Measurements from ENCODE around the gene ABHD12.

ABHD12 gene

DNA sequence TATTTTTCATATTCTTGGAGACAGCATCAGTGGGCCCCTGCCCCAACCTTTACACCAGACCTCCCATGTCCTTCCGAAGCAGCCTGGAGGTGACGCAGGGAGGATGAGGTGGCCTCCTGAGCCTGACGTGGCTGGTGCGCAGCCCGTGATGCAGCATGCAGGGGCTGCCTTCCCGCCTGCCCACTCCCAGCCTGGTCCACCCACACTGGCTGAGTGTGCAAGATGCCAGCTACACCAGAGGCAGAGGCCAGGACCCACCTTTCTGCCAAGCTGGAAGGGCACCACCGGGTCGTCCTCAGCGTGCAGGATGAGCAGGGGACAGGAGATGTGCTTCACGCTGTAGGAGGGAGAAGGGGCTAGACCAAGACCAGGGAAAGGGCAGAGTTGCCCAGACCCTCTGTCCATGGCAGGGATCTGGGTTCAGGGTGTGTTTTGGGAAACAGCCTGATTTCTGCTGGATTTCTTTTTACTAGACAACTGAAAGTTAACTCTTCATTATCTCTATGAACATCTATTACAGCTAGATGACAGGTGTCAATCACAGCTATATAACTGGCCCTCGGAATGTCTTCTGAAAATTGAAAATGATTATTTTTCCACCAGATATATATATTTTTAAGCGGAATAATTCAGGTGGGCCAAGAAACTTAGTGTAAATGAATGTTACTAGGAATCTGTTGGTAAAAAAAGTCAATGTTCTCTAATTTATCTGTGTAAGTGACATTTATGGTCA is 87.2 kb downstream of the ABHD12 start:
- DNase-seq = no peak

DNA sequence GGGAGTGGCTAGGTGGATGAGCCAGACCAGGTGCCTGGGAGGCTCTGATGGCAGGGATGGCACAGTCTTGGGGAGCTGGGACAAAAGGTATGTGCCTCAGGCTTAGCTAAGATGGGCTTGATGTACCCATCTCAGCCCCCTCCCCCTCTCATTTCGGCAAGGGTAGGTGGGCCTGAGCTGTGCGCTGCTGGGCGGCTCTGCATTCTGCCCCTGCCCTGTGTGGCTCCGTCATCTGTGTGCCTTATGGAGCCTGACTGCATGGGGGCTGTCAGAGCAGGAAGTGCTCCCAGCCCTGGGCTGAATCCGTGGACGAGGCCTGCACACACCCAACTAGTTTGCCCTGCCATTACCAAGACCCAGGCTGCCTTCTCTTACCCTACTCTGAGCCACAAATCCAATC is 88.0 kb downstream of the ABHD12 start:
- DNase-seq = no peak

DNA sequence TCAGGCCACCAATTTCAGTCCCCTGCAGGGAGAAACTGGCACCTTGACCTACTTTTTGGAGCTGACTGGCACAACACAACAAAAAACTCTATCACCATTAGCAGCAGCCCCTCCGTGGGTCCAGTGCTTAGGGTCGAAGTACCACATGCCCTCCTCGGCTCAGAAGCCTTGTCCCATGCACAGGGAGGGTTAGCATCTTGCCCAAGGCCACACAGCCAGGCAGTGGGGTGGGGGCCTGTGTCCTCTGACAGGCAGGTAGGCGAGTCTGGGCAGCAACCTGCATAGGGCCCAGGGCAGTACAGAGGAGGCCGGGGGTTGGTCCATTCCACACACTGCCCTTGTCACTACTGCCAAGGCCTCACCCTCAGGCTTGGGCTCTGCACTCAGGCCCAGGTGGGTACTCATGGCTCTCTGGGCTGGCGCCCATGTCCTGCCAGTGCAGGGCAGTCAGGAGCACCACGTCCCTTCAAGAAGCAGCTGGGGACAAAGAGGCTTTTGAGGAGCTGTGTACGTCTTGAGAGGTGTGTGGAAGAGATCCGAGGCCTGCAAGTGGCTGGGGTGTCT is 89.2 kb downstream of the ABHD12 start:
- no peak for DNase-seq

DNA sequence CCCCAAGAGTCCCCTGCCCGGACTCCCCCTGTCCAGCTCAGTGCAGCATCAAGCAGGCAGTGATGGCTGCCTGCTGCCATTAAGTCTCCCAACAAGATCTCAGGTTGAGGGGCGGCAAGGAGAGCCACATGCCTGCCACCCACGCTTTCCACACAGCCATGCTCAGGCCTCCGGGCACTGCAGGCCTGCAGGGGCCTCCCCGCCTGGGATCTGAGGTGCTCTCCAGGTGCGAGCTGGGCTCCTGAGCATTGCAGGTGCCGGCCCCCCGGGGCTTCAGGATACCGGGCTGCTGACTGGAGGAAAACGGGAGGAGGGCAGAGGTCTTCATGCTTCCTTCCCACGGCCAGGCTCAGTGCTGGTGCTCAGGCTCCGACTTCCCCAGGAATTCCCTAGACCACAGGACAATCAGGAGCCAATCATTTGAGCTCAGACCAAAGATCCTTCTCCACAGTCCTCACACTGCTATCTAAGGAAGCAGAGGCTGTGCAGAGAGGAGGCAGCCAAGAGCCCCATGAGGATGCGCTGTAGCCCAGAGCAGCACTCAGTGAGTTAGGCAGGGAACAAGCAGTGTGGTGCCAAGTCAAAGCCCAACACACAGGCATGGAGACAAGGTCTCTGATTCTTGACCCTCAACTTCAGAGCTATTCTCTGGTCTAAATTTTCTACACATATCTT is 90.0 kb downstream of the ABHD12 start:
- DNase-seq = no peak

DNA sequence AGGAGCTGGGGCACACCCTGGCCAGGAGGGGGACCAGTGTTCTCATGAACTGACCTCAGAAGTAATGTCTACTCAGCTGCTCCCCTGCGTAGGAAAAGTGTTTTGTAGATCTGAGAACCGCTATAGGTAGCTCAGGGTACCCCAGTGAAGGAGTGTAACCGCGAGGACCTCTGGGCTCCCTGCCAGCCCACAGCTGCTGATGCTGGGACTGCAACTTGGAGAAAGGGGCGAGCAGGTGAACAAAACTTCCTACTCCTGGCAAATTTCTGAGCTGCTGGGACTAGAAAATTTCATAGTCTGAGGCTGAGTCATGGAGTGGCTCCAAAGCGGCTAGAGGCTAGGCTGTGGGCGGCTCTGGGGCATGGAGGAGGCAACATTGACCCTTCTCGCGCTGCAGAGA is 90.8 kb downstream of the ABHD12 start:
- no peak for DNase-seq

DNA sequence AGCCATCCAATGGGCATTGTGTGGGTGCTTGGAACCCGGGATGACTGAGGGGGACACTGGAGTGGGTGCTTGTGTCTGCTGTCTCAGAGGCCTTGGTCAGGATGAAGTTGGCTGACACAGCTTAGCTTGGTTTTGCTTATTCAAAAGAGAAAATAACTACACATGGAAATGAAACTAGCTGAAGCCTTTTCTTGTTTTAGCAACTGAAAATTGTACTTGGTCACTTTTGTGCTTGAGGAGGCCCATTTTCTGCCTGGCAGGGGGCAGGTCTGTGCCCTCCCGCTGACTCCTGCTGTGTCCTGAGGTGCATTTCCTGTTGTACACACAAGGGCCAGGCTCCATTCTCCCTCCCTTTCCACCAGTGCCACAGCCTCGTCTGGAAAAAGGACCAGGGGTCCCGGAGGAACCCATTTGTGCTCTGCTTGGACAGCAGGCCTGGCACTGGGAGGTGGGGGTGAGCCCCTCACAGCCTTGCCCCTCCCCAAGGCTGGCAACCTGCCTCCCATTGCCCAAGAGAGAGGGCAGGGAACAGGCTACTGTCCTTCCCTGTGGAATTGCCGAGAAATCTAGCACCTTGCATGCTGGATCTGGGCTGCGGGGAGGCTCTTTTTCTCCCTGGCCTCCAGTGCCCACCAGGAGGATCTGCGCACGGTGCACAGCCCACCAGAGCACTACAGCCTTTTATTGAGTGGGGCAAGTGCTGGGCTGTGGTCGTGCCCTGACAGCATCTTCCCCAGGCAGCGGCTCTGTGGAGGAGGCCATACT is 93.3 kb downstream of the ABHD12 start:
- DNase-seq = no peak

DNA sequence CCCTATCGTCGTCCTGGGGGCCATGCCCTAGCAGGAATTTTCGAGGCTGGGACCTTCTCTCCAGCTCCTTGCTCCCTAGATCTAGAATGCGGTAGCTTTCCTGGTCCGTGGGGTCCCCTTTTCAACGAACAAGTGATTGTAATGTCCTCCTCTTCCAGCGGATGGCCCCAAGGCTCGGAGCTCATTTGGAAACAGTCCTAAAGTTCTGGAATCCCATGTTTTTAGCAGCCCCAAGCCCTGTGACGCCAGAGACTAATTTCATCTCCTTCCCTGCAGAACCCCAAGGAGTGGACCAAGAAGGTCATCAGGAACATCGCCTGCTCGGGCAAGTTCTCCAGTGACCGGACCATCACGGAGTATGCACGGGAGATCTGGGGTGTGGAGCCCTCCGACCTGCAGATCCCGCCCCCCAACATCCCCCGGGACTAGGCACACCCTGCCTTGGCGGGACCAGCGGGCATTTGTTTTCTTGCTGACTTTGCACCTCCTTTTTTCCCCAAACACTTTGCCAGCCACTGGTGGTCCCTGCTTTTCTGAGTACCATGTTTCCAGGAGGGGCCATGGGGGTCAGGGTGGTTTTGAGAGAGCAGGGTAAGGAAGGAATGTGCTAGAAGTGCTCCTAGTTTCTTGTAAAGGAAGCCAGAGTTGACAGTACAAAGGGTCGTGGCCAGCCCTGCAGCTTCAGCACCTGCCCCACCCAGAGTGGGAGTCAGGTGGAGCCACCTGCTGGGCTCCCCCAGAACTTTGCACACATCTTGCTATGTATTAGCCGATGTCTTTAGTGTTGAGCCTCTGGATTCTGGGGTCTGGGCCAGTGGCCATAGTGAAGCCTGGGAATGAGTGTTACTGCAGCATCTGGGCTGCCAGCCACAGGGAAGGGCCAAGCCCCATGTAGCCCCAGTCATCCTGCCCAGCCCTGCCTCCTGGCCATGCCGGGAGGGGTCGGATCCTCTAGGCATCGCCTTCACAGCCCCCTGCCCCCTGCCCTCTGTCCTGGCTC is 94.2 kb downstream of the ABHD12 start:
- no peak for DNase-seq

DNA sequence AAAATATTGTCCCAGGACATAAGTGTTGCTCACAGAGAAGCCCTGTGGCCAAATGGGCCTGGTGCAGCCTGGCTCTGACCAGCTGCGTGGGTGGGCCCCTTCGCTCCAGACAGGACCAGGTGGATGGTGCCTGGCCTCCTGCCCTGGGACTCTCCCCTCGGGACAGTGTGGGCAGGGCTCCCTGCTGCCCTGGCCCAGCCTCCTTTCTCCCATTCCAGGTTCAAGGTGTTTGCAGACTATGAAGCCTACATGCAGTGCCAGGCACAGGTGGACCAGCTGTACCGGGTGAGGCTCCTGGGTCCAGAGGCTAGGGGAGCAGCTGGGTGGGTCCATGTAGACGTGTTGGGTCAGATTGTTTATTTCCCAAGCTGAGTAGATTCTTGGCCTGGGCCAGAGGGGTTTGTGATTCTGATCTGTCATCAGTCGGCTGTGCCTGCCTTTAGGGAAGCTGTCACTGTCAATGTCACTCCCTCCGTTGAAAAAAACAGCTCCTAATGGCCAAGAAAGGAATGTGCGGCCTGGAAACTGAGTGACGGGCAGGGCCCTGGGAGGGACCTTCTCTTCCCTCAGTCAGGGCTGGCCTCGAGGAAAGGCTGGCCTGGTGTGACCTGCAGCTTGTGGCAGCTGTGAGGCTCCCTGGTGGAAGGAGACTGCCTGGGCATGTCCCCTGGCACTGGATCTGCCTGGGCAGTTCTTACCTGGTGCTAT is 95.1 kb downstream of the ABHD12 start:
- no peak for DNase-seq

DNA sequence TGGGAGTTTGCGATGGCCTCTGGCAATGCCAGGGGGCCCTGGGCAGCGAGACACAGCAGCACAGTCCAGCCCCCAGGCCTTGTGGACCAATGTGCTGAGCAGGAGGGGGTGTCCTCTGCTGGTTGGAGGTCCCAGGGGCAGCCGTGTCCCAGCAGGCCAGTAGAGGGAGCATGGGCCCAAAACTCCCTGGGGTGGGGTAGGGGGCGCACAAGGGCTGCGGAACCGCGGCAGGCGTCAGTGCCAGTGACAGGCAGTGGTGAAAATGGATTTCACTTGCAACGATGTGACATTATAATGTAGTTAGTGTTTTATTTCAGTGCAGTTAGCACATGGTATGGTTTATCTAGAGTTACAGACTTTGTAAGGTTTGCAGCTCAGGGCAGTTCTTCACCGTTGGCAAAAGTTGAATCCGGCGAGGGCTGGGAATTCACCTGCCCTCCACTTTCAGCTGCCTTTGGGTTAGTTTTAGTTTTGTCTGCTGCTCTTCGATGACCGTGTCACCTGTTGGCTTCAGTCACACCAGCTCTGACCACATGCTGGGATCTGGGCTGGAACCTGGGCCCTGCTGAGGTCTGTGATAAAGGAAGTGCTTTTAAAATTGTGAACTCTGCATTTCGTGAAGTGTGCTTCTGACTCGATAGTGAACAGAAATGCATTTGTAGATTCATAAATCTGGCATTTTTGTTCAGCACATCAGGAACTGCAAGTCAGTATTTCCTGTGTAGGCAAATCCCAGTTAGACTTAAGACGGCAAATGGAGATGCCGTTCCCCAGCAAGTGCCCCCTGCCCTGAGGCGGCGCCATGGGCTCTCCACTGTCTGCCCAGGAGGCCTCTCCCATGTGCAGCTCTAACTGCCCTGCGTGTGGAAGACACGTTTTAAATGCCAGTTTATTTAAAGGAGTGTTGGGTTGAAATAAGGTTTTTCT is 95.9 kb downstream of the ABHD12 start:
- DNase-seq = peak; percentile 78

DNA sequence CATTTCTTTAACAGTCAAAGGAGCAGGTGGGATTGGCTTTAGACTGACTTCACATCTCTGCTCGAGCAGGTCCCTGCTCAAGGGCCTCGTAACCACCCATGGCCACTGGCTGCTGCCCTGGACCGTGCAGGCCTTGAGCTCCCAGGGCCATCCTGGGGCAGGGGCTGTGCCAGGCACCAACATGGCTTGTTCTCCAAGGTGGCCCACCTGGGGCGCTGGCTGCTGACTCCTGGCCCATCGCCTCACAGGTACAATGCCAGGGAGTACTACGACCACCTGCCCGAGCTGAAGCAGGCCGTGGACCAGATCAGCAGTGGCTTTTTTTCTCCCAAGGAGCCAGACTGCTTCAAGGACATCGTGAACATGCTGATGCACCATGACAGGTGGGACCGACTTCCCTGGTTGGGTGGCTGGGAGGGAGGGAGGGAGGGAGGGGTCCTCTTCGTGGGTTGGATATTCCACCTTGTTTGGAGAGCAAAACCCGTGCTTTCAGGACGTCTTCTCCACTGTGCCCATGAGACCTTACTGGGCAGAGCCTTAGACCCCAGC is 96.7 kb downstream of the ABHD12 start:
- no peak for DNase-seq

DNA sequence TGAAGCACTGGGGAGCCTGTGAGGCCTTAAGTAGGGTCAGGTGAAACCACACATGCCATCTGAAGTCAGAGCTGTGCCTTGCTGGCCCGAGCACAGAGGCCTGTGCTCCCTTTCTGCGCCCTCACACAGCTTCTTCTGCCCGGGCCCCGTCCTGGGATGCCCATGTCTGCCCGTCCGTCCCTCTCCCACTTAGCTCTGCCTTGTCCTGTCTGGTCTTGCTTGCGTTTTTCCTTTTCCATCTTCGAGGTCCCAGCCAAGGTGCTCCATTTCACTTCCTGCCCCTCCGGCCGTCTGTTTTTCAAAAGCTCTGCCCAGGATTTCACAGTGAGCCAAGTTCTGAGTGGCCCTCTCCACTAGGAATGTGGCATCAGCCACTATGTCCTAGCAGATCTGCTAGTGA is 97.1 kb downstream of the ABHD12 start:
- no peak for DNase-seq

DNA sequence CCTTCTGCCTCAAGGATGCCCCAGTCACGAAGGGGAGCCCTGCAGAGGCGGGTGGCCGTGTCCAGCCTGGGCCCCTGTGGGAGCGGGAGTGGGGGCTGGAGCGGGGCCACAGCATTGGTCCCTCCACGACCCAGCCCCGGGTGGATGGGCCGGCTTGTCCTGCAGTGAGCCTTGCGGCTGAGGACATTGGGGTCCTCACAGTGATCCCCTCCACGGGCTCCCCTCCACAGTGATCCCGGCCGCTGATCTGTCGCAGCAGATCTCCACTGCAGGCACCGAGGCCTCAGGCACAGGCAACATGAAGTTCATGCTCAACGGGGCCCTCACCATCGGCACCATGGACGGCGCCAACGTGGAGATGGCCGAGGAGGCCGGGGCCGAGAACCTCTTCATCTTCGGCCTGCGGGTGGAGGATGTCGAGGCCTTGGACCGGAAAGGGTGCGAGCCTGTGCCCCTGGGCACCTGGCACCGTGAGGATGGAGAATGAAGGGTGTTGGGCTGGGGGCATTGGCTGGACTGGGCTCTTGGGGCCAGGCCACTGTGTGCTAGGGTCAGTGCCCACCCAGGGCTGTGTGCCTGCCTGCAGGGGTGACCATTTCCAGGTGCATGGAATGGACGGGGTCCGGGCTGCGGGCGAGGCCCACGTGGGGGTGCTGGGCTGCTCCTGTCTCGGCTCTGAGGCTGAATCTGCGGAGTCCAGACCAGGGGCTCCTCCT is 98.3 kb downstream of the ABHD12 start:
- DNase-seq = no peak

DNA sequence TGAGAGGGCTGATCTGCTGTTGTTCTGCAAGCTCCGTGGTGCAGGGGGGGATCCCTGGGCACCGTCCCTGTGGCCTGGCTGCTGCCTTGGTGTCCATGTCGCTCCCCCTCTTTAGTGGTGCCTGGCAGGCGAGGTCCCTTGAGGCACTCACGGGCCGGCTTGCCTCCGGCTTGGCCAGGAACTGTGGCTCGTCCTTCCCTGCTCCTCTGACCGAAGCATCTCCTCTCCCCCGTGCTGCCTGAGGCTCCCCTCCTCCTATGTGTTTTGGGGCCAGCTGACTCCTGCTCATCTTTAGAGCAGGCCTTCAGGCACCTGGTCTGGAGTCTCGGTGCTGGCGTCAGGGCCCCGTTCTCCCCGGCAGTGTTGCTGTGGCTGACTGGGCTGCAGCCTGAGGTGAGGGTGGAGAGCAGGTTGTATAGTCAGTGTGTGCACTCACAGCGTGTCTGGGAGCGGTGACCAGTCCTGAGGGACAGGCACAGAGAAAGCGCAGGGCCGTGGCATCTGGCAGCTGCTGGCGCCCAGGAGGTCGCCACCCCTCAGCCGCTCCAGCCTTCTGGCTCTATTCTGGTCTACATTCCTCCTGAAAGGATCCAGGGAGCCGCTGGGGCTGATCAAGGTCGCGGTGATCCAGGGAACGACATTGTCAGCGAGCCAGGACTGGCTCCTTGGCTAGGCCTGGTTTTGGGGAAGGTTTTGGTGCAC is 99.1 kb downstream of the ABHD12 start:
- no peak for DNase-seq

DNA sequence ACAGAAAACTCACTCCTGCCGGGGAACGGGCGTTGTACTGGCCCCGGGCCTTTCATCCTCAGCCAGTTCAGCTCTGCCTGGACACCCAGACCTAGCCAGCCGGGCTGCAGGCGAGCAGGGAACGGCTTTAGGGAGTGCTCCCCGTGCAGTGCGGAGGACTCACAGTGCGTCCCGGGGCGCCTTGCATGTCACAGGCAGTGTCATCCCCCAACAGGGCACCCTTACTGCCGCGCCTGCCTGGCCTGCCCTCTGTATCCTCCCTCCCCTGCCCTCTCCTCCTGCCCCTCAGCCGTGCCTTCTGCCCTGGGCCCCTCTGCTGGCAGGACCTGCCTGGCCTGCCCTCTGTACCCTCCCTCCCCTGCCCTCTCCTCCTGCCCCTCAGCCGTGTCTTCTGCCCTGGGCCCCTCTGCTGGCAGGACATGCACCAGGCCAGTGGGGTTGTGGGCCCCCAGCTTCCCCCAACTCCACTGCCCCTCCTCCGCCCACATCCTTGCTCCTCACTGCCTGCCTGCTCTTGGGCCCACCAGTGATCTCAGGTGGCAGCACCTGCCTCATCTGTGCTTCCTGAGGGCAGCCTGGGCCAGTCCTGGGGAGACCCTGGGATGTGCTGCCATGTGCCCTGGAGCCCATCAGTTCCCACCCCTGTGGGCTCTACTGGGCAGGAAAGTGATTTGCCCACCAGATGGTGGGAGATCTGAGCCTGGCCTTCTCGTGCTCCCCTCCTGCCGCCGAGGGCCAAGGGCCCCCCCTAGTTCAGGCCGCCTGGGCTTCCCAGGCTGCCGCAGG is 99.8 kb downstream of the ABHD12 start:
- DNase-seq = no peak

DNA sequence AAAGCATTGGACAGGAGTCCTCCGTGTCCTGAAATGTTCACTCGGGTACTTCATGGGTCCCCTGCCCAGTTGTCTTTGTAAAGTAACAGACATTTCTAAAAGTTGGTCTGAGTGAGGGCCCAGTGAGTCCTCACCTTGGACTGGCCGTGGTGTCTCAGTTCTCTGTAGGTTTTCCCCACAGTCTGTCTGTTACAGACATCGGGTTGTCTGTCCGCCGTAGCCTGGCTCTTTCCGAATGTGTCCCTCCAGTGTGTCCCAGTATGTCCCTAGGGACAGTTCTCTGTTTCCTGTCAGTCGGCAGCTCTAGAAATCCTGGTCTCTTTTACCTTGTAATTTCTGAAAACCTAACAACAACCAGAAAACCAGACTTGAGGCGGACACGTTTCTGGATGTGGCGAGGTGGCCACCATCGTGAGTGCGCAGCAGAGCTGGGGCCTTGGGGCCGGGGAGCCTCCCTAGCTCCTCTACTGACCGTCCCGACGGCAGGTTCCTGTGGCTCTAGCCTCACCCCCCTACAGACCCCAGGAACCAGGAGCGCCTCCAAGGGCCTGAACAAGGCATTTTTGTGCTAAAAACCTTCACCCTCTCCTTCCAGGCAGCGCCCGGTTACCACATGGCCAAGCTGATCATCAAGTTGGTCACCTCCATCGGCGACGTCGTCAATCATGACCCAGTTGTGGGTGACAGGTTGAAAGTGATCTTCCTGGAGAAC is 100.6 kb downstream of the ABHD12 start:
- no peak for DNase-seq

DNA sequence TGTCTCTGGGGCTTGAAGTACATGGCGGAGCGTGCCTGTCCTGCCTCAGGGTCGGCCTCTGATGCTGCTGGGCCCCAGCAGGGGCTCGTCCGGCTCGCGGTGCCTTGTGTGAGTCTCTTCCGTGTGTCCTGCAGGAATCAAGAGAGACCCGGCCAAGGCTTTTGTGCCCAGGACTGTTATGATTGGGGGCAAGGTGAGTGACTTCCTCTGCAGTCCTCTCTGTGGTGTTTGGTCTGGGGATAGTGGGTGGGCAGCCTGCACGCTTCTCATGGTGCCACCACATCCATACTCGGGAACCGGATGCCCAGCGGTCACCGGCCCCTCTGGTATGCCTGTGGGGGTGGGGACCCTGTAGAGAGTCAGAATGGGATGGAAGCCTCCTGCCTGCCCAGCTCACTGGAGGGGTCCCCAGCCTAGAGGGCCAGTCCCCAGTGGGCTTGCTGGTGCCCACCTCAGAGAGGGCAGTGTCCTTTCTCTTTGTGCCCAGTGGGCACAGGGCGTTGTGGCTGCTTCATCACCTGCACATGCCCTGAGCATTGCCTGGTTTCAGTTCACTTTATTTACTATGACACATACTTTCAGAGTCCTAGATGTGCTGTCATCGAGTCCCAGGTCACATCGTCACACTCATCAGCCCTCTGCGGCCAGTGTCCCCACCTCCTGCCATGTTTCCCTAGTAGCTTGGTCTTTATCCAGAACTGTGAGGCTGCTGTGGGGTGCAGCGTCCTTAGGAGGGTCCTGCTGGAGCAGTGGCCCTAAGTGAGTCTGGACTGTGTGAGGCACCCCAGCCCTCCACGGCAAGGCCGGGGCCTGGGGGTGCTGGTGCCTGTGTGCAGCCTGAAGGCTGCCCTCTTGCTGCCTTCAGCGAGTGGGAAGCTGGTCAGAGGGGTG is 102.1 kb downstream of the ABHD12 start:
- no peak for DNase-seq

All from activated CD8-positive, alpha-beta memory T cell treated with anti-CD3 and anti-CD28 coated beads for 24 hours (primary cell).